Daoy (cell line): Measurements from ENCODE around the gene CR1. TPM values are rescaled to one million over a fixed set of nuclear protein-coding genes. Genes with fewer than 3 reads are reported as not detected.
"Not testable (repeated sequence)": the region's sequence is repeated elsewhere in the genome, so short reads cannot be mapped to it uniquely, and the experiment has no call there.

Experiments
- DNase-seq: peaks from one replicate; pipeline ENCODE4 v3.0.0-alpha.2; 2015; ENCODE audit warnings: low read depth
- total RNA-seq: library from RNA; depleted of rRNA; stranded (reverse); fragments of >200 nt; shearing (Covaris generic); gene quantifications from 2 replicates; pipeline ENCODE4 v1.2.3, GENCODE V29; 2014; rRNA removed

The CR1 gene
- total RNA-seq, 1 experiment from 2014 or later: not detected

DNA sequence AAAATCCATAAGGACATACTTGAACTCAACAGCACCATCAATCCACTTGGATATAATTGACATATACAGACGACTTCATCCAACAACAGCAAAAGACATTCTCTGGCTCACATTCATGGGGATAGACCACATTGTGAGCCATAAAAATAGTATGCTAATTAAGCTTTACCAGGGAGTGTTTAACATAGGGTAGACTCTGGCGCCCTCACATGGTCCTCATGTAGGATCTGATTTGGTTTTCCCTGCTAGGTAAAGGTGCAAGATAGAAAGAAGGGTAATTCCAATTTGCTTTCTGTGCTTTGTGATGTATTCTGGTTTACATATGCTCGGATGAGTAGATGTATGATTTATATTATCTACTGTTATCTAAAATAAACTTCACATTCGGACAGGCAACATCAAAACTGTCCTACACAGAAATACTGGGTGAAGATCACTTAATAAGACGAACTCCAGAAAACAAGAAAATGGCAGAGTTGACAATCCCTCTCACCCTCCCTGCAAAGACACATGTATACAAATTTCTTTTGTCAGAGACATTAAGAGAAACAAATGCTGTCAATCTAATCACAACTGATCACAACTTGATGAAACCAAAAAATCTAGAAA, 176.7 kb downstream of the CR1 start:
- peak; percentile 68 for DNase-seq

DNA sequence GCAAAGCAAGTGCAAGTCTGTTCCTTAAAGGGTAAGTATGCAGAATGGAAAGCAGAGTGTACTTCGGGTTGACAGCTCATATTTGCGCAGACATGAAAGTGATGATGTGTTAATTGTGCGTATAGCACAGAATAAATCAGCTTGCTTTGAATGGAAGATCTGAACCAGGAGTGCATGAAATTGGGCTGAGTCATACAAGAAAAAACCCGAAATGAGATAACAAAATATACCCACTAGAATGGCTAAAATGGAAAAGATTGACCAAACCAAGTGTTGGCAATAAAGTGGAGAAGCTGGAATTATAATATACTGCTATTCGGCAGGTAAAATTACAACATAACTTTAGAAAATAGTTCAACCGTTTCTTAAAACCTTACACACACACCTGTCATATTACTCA, 177.4 kb downstream of the CR1 start:
- DNase-seq: peak; percentile 28

DNA sequence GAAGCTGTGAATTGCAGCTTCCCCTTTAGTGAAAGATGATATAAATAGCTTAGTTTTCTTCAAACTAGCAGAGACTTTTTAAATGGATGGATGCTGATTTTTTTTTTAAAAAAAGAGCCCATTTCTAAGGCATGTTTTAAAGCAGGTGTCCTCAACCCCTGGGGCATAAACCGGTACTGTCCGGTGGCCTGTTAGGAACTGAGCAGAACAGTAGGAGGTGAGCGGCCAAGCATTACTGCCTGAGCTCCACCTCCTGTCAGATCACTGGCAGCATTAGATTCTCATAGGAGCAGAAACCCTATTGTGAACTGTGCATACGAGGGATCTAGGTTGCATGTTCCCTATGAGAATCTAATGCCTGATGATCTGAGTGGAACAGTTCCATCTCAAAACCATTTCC, 180.2 kb downstream of the CR1 start:
- DNase-seq: no peak

DNA sequence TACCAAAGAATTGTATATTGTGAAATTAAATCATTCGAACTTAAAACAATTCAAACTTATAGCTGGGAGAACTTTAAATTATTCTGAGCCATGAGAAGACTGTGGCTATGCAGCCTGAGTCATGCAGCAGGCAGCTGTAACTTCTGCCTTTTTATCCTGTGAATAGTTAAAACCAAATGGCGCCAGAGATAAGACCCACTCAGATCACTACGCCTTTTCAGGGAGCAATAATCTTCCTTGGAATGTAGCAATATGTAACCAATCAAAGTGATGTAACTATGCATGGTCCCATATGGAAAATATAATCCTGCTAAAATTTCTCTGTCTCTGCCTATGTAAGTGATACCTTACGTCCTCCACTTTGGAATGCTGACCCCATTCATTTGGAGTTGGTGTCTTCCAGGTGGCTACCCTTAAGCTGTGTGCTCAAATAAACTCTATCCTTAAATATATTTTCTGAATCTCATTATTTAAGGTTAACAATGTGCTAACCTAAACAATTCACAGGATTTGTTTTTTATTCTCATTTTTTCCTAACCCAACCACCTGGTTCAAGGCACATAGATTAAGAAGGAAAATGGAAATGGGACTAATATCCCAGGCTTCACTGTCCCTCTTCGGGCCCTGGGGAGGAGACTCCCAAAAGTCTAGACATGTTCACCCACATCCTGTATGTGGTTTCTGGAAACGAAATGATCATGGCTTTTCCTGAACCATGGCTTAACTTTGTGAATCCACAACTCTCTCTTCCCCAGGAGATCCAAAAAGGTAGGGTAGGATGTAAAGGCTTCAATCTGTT, 184.8 kb downstream of the CR1 start:
- peak; percentile 72 for DNase-seq

DNA sequence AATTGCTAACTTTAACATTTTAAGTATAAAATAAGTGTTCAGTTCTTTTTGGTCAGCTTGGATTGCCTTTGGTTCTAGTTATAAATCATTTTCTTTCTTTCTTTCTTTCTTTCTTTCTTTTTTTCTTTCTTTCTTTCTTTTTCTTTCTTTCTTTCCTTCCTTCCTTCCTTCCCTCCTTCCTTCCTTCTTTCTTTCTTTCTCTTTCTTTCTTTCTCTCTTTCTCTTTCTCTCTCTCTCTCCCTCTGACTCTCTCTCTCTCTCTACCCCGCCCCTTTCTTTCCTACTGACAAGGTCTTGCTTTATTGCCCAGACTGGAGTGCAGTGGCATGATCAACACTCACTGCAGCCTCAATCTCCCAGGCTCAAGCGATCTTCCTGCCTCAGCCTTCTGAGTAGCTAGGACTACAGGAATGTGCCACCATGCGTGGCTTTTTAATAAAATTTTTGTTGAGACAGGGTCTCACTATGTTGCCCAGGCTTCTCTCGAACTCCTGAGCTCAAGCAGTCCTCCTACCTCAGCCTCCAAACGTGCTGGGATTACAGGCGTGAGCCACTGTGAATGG, 187.0 kb downstream of the CR1 start:
- not testable (repeated sequence) for DNase-seq

DNA sequence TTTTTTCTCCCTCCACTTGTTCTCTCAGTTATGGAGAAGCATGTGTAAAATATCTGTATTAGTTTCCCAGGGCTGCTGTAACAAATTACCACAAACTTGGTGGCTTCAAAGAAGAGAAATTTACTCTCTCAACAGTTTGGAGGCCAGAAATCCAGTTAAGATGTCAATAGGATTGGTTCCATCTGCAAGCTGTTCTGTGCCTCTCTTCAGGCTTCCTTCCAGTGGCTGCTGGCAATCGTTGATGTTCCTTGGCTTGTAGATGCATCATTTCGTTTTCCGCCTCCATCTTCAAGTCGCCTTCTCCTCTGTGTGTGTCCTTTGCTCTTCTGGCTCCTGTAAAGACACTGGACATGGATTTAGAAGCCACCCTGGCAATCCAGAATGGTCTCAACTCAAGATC, 194.6 kb downstream of the CR1 start:
- not testable (repeated sequence) for DNase-seq

DNA sequence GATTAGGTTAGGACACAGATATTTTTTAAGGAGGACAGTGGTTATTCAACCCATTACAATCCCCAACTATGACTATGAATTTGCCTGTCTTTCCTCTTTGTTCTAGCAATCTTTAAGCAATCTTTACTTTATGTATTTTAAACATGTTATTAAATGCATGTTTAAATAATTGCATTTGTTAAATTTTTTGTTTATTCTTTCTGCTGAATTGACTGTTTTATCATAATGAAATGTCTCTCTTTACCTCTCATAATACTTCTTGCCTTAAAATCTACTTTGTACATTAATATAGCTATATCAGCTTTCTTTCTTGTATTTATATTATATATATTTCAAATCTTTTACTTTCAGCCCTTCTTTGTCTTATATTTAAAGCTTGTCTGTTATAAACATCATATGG, 195.1 kb downstream of the CR1 start:
- DNase-seq: no peak

Other genes with a start within 250 kb of the CR1 start
- 37.7 and 37.9 TPM in 2 replicates for gene CD55, start 174.5 kb upstream of the CR1 start, total RNA-seq
- 0.29 and 2.1 TPM in 2 replicates for gene CR2, start 41.8 kb upstream of the CR1 start, total RNA-seq
- 0.21 and 0.69 TPM in 2 replicates for gene CR1L, start 149.0 kb downstream of the CR1 start, total RNA-seq